ENCODE results near the gene SPATS2L.

The SPATS2L gene

DNA sequence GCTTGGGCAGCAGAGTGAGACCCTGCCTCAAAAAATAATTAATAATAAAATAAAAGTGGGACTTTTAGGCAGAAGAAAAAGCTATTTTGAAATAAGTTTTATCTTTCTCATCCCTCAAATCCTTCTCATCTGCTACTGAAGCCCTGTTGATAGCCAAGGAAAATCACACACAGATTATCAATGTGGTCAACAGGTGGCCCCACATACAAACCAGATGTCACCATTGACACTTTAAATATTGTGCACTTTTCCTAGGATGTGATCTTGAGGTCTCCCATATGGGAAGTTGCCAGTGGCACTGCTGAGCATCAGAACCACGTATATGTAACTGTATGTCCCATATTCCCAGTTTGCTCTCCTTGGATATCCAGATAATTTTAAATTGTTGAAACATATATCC is 138.8 kb downstream of the SPATS2L start:
- no peak for DNase-seq (ENCODE audit: low read depth)

GRCh38 chr2:200446612-200447011 is 140.1 kb downstream of the SPATS2L start:
- DNase-seq (ENCODE audit: low read depth): no peak

GRCh38 chr2:200447139-200447855 is 140.8 kb downstream of the SPATS2L start:
- peak; percentile 46 for DNase-seq (ENCODE audit: low read depth)

GRCh38 chr2:200448455-200448854 is 142.0 kb downstream of the SPATS2L start:
- DNase-seq (ENCODE audit: low read depth): no peak

DNA sequence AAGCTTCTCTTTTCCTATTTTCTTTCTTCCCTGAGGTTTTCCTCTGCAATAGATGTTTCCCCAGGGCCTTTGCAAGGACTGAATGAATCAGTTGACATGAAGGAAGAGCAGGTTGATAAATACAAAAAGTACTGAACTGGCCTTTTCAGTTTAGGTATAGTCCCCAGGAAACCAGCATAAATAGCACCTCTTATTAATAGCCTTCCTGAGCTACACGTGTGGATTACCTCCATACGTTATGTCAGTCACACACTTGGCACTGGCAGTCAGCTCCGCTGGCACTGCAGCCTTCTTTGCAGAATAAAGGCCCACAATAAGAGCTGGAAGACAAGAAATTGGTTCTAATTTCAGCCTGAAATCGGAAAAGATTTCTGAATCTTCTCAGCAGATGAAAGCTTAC is 142.7 kb downstream of the SPATS2L start:
- DNase-seq (ENCODE audit: low read depth): no peak

- DNase-seq (ENCODE audit: low read depth): no peak
Observed at GRCh38 chr2:200450288-200450687, 143.8 kb downstream of the SPATS2L start.

DNA sequence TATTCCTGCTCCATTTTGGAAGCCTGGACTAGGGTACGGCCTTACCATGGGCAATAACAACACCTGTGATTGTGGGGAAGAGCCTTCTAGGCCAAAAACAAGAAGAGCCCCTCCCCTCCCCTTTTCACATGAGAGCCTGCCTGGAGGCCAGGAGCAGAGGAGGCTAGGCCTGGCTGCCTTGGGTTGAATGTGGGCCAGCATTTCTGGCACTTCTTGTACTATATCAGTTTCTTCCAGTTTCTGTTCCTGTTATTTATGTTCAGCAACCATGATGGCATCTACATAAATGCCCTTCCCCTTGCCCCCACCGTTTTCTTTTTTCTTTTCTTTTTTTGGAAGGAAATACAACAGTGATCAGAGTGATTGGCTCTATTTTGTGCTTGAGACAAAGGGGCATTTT is 145.0 kb downstream of the SPATS2L start:
- DNase-seq (ENCODE audit: low read depth): no peak

DNA sequence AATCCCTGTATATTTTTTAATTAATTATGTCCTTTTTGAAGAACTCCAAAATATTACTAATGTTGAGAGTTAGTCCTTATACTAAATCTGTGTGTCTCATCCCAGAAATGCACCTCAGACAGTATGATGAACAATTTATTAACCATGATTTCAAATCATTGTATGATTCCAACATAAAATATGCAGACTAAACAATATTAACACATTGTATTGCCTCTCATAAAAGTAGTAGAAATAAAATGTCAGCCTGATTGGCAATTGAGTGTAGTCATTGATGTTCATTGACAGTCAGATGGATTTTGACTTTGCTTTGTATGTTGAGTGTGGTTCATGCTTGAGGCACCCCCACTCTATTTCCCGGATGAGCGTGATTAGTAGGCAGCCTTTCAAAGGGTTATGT is 145.9 kb downstream of the SPATS2L start:
- DNase-seq (ENCODE audit: low read depth): no peak

- DNase-seq (ENCODE audit: low read depth): no peak
Observed at GRCh38 chr2:200453142-200453852, 146.8 kb downstream of the SPATS2L start.

GRCh38 chr2:200453853-200454534 is 147.5 kb downstream of the SPATS2L start:
- DNase-seq (ENCODE audit: low read depth): no peak

DNA sequence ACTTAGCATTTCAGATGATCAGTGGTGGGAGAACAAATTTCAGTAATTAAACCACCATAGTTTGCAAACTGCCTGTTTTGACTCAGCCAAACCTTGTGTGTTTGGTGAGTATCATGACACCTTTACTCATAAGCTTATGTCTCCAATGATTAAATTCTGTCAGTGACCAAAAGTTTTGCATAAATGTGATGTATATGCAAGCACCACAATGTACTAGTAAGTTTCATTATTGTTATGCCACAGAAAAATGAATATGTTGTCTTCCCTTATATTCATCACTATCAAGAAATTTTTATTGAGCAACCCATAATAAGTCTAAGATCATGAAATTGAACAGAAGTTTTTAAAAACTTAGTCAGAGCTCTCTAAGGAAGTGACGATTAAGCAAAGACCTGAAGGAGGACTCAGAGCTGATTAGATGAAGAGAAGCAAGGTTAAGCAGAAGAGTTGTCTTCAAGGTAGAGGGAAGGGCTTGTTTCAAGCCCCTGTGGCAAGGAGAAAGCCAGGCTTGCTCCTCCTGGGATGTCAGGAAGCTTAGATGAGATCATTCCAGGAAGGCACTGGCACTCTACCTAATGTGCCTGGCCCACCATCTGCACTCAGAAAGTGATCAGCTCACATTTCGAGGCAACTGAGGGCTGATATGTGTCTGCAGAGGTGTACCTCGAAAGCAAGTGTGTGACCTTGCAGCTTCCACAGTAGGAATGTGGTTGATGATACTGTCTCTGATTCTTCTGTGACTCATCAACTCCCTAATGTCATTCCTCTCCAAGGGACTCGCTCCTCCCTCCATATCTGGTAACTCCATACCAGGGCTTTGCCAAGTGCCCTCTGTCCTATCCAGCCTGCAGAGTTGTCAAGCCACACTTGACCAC is 148.7 kb downstream of the SPATS2L start:
- peak; percentile 86 for DNase-seq (ENCODE audit: low read depth)

GRCh38 chr2:200455958-200456421 is 149.5 kb downstream of the SPATS2L start:
- no peak for DNase-seq (ENCODE audit: low read depth)

- DNase-seq (ENCODE audit: low read depth): no peak
Observed at GRCh38 chr2:200456567-200456966, 150.1 kb downstream of the SPATS2L start.

DNA sequence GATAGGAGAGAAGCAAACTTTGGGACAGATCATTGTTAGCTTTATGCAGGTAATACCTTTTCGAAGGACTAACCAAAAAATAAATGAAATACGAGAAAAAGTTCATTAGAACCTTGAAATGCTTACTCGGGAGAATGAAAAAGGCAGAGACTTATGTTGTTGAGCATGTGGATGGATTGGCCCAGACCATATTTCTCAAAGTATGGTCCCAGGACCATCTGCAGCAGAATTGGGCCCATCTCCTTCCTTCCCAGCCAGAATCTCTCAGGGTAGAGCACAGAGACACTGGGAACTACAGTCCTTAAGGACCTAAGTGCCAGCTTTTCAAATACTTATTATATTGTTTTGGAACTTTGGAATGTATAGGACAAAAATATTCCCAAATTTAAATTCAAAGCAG is 152.6 kb downstream of the SPATS2L start:
- DNase-seq (ENCODE audit: low read depth): no peak

GRCh38 chr2:200461846-200462710 is 155.6 kb downstream of the SPATS2L start:
- no peak for DNase-seq (ENCODE audit: low read depth)

GRCh38 chr2:200463452-200463851 is 157.0 kb downstream of the SPATS2L start:
- no peak for DNase-seq (ENCODE audit: low read depth)

- DNase-seq (ENCODE audit: low read depth): peak; percentile 39
Observed at GRCh38 chr2:200466425-200467418, 160.2 kb downstream of the SPATS2L start.

GRCh38 chr2:200467806-200468681 is 161.6 kb downstream of the SPATS2L start:
- no peak for DNase-seq (ENCODE audit: low read depth)

Data from EH (cell line).